Right renal cortex interstitium (tissue), 3 donors: ENCODE results near the gene RPL31. TPM values are rescaled to one million over a fixed set of nuclear protein-coding genes. Genes with fewer than 3 reads are reported as not detected.

ENCODE experiments used
- DNase-seq, 3 donors: peaks; one replicate each; pipeline ENCODE4 v3.0.0-alpha.2; 2013; ENCODE audit warnings: low read depth in 3 of 3, low spot score in 2 of 3
- polyA plus RNA-seq, 3 donors: library from polyadenylated mRNA; unstranded; fragments of 120-200 nt; gene quantifications; one replicate each; pipeline ENCODE4 v1.2.1, GENCODE V29; 2013; ENCODE audit not compliant: insufficient read length in 3 of 3

Gene RPL31
- polyA plus RNA-seq: 1,000 to 10,000 TPM; 2,845 to 3,234 (median 3,088) TPM

DNA sequence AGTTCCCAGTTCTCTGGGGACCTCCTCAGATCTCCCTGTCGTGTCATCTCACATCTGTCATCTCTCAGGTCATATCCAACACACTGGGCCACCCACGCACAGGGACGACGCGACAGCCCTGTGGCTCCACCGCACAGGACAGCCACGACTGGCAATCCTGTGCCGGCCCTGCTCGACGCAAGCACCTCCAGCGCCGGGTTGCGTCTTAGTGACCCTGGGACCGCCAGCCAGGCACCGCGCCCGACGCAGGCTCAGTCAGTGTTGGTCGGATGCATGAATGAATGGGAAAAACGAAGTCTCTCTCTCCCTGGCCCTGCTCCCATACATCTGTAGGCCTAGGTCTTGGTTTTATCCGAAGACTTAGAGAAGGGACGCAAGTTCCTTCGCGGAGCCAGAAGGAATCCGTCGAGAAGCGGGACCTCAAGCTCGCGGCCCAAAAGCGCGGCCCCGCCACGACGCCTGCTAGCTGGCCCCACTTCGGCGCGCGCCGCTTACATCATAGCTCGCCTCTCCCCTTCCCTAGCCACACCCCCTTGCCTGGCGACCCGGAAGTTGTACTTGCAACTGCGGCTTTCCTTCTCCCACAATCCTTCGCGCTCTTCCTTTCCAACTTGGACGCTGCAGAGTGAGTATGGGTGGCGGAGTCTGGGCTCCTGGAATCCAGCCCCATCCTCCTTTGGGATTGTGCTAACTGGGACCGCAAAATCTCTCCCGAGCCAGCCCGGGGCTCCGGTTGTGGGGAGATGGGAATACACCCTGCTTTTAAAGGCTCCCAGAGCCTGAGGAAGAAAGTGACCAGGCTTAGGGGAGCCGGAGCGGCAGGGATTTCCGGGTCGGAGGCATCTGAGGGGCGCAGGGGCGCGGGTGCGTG is at the start of gene RPL31:
RPL31 (plus strand) TSS at position 599 of the 871 bp plus-strand sequence. CDS start 413 bp downstream, outside the sequence.
- peak; percentile 91 to 96 (median 94) for DNase-seq

- no peak for DNase-seq
Observed at GRCh38 chr2:100952512-100952911, 49.6 kb upstream of the RPL31 start.

DNA sequence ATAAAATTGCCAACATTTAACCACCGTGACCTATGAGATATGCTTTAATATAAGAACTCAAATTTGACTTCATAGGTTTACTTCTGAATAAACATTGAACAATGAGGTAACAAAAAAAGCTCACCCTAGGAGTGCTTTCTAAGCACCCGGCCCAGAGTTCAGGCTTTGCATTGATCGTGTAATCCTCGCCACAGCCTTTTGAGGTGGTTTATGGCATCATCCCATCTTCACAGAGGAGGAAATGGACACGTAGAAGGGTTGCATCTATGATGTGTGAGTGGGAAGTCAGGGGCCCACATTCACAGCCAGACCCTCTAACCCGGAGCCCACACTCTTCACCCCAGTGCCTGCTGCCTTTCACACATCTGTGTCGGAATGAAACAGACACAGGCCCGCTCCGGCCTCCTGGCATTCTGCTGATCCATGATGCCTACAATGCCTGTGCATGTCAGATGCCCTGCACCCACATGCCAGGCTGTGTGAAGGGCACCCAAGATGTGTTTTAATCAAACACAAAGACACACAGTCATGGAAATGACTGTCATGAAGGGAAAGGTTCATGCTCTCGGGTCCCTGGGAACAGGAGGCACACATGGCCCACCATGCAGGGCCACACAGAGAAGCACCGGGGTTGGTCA is 48.6 kb upstream of the RPL31 start:
- DNase-seq: no peak

GRCh38 chr2:100954044-100954420 is 48.1 kb upstream of the RPL31 start:
- no peak for DNase-seq

DNA sequence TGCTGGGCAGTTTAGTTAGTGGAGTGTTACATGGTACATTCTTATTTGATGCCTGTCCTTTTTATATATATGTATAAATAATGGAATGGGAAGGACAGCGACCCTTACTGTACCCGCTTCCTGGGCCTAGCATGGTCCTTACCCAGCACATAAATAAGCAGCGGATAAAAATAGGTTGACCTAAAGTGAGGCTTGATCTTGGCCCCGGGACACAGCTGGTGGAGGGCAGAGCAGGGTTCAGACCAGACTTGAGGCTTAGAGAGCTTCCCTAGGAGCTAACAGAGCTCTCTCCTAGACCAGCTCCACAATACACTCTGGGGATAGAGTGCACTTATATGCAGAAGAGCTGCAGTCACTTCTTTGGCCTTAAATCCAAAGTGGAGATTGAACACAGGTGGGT is 46.9 kb upstream of the RPL31 start:
- DNase-seq: no peak

- no peak for DNase-seq
Observed at GRCh38 chr2:100956081-100956480, 46.0 kb upstream of the RPL31 start.

DNA sequence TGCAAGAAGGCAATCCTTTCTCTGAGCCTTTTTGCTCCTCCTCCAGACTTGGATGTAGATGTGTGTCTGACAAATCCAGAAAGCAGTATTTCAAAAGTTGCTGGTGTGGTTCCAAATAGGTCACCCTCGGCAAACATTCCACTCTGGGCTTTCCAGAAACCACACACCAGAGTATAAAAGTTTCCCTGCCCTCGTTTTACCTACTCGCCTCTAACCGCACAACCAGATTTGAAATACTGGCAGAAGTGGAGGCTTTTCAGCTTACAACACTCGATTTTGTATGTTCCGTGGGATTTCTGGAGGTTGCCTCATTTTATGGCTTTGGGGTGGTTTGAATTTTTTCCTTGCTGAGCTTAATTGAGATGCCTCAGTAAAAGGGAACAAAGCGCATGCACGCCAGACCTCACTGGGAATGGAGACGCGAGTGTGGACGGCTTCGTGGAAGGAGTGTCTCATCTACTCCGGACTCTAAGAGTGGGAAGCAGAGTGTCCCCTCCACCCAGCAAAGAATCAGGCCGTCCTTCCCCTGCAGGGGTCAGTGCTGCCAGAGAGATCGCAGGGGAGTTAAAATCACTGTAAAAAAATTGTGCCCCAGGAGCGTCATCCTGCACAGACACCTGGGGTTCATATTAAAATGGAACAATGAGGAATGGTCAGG is 44.0 kb upstream of the RPL31 start:
- DNase-seq: no peak

DNA sequence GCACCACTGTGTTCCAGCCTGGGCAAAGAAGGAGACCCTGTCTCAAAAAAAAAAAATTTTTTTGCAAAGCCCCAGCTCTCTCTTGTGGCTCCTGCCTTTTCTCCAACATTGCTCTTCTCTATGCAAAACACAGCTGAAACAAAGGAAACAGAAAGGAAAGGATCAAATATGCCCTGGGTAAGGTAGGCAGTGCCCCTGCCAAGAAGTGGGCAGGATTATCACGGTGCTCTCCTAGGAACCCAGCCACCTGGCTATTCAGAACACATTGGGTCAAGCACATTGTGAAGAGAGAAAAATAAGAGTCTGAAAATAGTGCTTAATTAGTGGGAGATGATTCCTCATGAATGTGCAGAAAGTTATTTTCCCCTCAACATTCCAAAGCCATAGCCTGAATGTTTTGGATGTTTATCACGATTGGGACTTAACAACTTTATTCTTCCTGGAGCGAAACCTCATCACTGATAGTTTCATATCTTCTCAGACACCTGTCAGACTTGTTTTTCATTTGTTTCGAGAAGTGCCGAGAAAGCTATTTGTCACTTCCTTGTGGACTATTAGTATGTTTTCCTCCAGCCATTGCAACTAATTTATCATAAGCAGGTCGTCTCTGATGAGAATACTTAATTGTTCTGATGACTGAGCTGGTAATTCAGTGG is 42.7 kb upstream of the RPL31 start:
- no peak for DNase-seq

GRCh38 chr2:100960688-100961087 is 41.4 kb upstream of the RPL31 start:
- no peak for DNase-seq

GRCh38 chr2:100962366-100963025 is 39.6 kb upstream of the RPL31 start:
- no peak for DNase-seq

DNA sequence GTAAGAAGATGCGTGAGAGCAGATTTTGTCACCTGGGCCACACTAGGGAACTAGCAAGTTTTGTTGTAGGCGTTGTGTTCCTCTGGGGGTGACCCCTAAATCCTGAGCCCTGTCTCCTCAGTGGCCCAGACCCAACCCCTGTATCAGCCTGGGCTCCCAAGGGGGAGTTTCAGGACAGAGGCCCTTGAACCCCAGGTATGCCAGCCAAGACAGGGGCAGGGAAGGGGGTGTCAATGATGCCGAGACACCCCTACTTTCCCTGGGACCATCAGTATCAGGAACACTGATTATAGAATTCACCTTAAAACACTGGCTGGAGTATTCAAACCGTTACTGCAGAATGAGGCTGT is 39.1 kb upstream of the RPL31 start:
- DNase-seq: no peak

DNA sequence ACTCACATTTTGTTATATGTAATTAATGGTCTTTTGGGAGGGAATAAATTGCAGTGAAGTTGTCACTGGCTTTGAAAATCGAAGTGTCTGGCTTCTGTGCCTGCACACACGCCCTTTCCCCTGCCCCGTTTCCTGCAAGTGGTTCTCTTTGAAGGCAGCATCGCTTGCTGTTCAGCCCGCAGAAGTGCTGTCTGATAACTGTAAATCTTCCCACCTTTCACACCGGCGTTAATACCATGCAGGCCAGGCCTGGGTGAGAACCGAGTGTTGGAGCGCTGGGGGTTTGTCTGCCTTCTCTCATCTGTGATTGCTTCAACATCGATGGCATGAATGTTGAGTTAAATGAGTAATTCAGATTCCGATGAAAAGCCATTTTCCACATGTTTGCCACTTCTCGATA is 37.9 kb upstream of the RPL31 start:
- no peak for DNase-seq

DNA sequence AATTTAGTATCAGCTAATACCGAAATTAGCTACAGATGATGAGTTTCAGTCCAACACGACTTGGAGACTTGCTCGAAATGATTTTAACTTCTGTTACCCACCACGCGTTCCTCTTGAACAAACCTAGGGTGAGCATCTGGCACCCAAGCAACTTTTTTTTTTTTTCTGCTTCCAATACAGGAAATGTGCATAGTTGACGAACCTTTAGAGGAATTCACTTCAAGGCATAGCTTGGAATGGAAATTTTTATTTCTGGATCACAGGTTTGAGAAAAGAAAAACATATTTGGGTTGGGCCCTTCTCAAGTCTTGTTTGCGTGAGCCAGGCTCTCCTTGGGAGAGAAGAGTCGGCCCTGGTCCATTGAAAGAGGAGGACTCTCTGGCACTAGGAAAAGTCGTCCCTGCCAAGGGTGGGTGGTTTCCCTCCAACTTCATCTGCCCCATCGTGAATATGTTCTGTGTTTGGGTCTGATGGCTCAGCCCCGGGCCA is 37.4 kb upstream of the RPL31 start:
- no peak for DNase-seq

DNA sequence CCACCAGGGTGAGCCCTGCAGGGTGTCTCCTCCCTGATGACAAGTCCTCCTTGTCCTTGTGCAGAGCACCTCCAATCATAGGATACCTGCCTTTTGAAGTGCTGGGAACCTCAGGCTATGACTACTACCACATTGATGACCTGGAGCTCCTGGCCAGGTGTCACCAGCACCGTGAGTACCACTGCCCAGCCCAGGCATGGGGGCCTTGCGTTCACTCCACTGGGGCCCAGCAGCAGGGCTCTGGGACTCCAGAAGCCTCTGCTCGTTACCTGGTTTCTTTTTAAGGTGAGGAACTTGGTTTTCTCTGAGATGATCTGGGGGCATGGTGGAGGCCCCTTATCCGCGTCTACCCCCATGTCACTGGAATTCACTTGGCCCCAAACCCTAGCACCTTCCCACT is 36.5 kb upstream of the RPL31 start:
- no peak for DNase-seq

DNA sequence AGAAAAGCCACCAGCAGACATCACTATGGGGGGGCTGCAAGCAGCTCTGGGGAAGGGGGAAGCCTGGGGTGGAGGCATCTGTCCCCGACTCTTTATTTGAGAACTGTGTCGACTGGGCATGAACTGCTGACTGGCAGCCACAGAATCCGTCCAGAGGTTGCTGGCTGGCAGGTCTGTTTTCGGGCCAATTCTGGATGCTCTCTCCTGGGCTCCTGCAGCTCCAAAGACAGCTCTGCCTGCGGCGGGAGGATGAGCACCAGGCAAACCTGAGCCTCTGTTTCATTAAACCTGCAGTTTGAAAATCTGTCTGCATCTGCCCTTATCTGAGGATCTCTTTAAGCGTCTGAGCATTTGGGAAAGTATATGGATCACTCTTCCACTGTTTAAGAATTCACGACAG is 34.4 kb upstream of the RPL31 start:
- DNase-seq: no peak

DNA sequence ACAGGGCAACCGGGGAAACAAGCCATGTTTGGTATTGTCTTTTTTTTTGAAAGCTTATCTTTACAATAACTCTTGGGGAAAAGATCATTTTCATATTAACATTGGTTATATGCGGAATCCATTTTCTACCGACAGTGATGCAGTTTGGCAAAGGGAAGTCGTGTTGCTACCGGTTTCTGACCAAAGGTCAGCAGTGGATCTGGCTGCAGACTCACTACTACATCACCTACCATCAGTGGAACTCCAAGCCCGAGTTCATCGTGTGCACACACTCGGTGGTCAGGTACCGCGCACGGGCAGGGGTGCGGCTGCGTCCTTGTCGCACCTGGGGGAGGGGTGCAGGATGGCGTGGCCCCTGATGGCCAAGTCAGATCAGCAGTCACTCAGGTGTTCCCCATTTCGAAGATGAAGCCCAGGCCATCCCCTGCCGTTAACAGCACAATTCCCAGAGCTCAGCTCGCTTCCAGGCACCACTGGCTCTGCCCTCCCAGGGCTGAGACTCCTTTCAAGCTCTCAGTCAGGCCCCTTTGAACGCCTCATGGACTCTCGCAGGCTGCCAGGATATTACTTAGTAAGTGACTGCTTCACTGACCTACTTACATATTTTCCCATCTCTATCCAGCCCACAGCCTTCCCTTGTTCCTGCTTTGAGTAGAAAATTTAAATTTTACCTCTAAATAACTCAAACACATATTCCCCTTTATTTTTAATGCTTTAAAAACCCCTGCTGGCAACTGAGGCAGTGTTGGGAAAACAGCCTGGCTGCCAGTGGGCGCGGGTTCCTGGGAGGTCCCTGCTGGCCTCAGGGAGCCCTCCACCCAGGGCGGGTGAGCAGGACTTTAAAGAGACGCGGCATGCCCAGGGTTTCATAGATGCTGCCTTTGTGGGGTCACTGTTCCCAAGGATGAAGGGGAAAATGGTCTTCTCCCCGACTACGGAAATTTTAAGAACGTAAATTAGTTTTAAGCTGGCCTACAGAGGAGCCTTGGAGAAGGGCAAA is 33.6 kb upstream of the RPL31 start:
- DNase-seq: no peak

GRCh38 chr2:100969998-100970397 is 32.1 kb upstream of the RPL31 start:
- DNase-seq: no peak

- no peak for DNase-seq
Observed at GRCh38 chr2:100971221-100971620, 30.9 kb upstream of the RPL31 start.

- no peak for DNase-seq
Observed at GRCh38 chr2:100972452-100972851, 29.6 kb upstream of the RPL31 start.
